ENCODE results near the gene BCO2.
A peak's percentile ranks its signal among the peaks of the same experiment; 100 is the strongest.

The BCO2 gene

DNA sequence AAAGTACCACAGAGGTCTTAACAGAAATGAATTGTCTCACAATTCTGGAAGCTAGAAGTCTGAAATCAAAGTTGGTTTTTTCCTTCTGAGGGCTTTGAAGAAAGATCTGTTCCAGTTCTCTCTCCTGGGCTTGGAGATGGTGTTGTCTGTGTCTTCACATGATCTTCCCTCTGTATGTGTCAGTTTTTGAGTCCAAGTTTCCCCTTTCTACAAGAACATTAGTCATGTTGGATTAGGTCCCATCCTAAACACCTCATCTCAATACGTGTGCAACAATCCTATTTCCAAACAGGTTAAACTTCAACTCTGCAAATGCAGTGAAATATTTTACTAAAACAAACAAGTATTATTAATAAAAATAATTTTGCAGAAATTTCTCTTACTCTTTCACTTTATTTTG, 47.8 kb downstream of the BCO2 start:
- no peaks in the 10 kb centered on the region for H3K27me3 ChIP-seq (ENCODE audit: insufficient read depth, poor library complexity, severe bottlenecking)
- H3K27ac ChIP-seq (replicated peaks) = no peak overlapping the region
- TF ChIP-seq POLR2AphosphoS5 (IDR thresholded peaks at IDR 0.05; ENCODE audit: low read depth) = no peak
- no peak for TF ChIP-seq SPI1 (IDR thresholded peaks at IDR 0.05; ENCODE audit: borderline replicate concordance, low read depth)
- TF ChIP-seq, protein P1, sequence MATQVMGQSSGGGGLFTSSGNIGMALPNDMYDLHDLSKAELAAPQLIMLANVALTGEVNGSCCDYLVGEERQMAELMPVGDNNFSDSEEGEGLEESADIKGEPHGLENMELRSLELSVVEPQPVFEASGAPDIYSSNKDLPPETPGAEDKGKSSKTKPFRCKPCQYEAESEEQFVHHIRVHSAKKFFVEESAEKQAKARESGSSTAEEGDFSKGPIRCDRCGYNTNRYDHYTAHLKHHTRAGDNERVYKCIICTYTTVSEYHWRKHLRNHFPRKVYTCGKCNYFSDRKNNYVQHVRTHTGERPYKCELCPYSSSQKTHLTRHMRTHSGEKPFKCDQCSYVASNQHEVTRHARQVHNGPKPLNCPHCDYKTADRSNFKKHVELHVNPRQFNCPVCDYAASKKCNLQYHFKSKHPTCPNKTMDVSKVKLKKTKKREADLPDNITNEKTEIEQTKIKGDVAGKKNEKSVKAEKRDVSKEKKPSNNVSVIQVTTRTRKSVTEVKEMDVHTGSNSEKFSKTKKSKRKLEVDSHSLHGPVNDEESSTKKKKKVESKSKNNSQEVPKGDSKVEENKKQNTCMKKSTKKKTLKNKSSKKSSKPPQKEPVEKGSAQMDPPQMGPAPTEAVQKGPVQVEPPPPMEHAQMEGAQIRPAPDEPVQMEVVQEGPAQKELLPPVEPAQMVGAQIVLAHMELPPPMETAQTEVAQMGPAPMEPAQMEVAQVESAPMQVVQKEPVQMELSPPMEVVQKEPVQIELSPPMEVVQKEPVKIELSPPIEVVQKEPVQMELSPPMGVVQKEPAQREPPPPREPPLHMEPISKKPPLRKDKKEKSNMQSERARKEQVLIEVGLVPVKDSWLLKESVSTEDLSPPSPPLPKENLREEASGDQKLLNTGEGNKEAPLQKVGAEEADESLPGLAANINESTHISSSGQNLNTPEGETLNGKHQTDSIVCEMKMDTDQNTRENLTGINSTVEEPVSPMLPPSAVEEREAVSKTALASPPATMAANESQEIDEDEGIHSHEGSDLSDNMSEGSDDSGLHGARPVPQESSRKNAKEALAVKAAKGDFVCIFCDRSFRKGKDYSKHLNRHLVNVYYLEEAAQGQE (IDR thresholded peaks at IDR 0.05; ENCODE audit: insufficient replicate concordance, low read depth) = no peak
- no peak for TF ChIP-seq GABPA (IDR thresholded peaks at IDR 0.05; ENCODE audit: low read depth)
- TF ChIP-seq, protein P2, sequence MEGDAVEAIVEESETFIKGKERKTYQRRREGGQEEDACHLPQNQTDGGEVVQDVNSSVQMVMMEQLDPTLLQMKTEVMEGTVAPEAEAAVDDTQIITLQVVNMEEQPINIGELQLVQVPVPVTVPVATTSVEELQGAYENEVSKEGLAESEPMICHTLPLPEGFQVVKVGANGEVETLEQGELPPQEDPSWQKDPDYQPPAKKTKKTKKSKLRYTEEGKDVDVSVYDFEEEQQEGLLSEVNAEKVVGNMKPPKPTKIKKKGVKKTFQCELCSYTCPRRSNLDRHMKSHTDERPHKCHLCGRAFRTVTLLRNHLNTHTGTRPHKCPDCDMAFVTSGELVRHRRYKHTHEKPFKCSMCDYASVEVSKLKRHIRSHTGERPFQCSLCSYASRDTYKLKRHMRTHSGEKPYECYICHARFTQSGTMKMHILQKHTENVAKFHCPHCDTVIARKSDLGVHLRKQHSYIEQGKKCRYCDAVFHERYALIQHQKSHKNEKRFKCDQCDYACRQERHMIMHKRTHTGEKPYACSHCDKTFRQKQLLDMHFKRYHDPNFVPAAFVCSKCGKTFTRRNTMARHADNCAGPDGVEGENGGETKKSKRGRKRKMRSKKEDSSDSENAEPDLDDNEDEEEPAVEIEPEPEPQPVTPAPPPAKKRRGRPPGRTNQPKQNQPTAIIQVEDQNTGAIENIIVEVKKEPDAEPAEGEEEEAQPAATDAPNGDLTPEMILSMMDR (IDR thresholded peaks at IDR 0.05; ENCODE audit: insufficient read depth, low read length) = no peak
- no peak overlapping the region for H3K4me3 ChIP-seq (replicated peaks; ENCODE audit: insufficient read depth, low read length)
- no peak for DNase-seq (ENCODE audit: low read depth in 1 of 2, low spot score in 1 of 2)

DNA sequence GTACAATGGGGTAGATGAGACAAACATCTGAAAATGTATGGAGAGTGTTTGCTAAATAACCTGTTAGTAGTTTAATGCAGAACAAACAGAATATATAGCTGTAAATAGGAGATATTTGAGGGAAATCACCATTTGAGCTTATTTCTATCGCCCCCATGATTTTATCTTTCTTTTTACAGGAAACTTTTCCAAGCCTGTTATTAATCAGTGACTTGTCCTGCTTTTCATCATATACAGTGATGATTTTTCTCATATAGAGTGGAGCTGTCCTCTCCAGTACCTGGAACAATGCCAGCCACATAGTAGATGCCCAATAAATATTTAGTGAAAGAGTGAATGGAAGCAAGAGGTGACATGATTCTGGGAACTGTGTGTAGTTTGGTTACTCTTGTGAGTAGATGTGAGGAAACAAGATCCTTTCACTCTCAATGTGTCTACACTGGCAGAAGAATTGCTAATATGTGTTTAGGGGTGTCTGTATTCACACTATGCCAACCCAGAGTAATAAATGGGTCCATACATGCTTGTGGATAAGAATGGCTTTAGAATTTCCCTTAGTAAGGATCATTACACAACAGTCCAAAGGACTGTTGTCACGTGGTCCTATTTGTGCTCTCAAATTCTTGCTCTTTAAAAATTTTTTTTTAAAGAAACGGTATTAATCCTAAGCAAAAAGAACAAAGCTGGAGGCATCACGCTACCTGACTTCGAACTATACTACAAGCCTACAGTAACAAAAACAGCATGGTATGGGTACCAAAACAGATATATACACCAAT, 48.6 kb downstream of the BCO2 start:
- no peaks in the 10 kb centered on the region for H3K27me3 ChIP-seq (ENCODE audit: insufficient read depth, poor library complexity, severe bottlenecking)
- no peak overlapping the region for H3K4me3 ChIP-seq (replicated peaks; ENCODE audit: insufficient read depth, low read length)
- no peak overlapping the region for H3K27ac ChIP-seq (replicated peaks)
- no peak for DNase-seq (ENCODE audit: low read depth in 1 of 2, low spot score in 1 of 2)
- TF ChIP-seq, protein P1 (IDR thresholded peaks at IDR 0.05; ENCODE audit: insufficient replicate concordance, low read depth) = no peak
- TF ChIP-seq POLR2AphosphoS5 (IDR thresholded peaks at IDR 0.05; ENCODE audit: low read depth) = no peak
- TF ChIP-seq SPI1 (IDR thresholded peaks at IDR 0.05; ENCODE audit: borderline replicate concordance, low read depth) = no peak
- TF ChIP-seq, protein P2 (IDR thresholded peaks at IDR 0.05; ENCODE audit: insufficient read depth, low read length) = no peak
- TF ChIP-seq GABPA (IDR thresholded peaks at IDR 0.05; ENCODE audit: low read depth) = no peak

DNA sequence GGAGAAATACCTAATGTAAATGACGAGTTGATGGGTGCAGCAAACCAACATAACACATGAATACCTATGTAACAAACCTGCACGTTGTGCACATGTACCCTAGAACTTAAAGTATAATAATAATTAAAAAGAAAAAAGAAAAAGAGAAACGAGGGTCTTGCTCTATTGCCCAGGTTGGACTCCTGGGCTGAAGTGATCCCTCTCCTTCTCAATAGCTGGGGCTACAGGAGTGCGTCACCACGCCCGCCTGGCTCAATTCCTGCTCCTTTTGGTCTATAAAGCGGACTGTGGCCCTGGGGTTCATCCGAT, 50.4 kb downstream of the BCO2 start:
- Histone ChIP-seq H3K27me3 (ENCODE audit: insufficient read depth, poor library complexity, severe bottlenecking) (no peaks in the 10 kb centered on the region), H3K27ac (replicated peaks) (peak overlapping the region; percentile 93), H3K4me3 (replicated peaks; ENCODE audit: insufficient read depth, low read length) (peak overlapping the region; percentile 72)
- DNase-seq (ENCODE audit: low read depth in 1 of 2, low spot score in 1 of 2) = no peak
- TF ChIP-seq POLR2AphosphoS5 (IDR thresholded peaks at IDR 0.05; ENCODE audit: low read depth) (no peak), GABPA (IDR thresholded peaks at IDR 0.05; ENCODE audit: low read depth) (no peak), SPI1 (IDR thresholded peaks at IDR 0.05; ENCODE audit: borderline replicate concordance, low read depth) (no peak)
- TF ChIP-seq, protein P1 (IDR thresholded peaks at IDR 0.05; ENCODE audit: insufficient replicate concordance, low read depth) = no peak
- TF ChIP-seq, protein P2 (IDR thresholded peaks at IDR 0.05; ENCODE audit: insufficient read depth, low read length) = no peak
